ENCODE data around the gene SMAD5. TPM values are rescaled to one million over a fixed set of nuclear protein-coding genes. Genes with fewer than 3 reads are reported as not detected.

SMAD5 gene
- total RNA-seq, 1 donor from 2014 or later: 29.7 TPM

DNA sequence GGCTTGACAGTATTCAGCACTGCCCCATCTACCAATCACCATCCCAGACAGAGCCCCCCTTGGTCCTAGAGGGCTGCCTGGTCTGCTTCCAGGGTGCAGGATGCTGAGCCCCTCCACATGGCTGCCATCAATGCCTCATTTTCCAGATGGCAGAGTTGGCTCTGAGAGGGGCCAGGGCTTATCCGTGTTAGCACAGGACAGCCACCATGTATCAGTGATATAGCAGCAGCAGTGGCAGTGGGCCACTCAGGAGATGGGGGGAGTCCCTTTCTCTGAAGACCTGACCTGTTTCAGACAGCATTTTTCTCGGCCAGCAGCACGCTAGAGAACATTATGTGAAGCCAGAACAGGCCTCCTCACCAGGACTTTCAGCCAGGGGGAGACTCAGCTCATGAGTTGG is 61.9 kb downstream of the SMAD5 start:
- Histone ChIP-seq H3K27me3 (ENCODE audit: control insufficient read depth, insufficient read depth, low read length) (peaks cover 2% of the 10 kb centered on the region), H3K36me3 (ENCODE audit: control insufficient read depth, insufficient read depth, low read length) (no peaks in the 10 kb centered on the region), H3K4me3 (ENCODE audit: low read depth, low read length) (no peak overlapping the region)
- no peak for FAIRE-seq
- TF ChIP-seq, protein P1, sequence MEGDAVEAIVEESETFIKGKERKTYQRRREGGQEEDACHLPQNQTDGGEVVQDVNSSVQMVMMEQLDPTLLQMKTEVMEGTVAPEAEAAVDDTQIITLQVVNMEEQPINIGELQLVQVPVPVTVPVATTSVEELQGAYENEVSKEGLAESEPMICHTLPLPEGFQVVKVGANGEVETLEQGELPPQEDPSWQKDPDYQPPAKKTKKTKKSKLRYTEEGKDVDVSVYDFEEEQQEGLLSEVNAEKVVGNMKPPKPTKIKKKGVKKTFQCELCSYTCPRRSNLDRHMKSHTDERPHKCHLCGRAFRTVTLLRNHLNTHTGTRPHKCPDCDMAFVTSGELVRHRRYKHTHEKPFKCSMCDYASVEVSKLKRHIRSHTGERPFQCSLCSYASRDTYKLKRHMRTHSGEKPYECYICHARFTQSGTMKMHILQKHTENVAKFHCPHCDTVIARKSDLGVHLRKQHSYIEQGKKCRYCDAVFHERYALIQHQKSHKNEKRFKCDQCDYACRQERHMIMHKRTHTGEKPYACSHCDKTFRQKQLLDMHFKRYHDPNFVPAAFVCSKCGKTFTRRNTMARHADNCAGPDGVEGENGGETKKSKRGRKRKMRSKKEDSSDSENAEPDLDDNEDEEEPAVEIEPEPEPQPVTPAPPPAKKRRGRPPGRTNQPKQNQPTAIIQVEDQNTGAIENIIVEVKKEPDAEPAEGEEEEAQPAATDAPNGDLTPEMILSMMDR (IDR thresholded peaks at IDR 0.05; ENCODE audit: insufficient read depth, low read length, severe bottlenecking): no peak
- no peak for DNase-seq (ENCODE audit: low read depth)

- Histone ChIP-seq H3K4me3 (ENCODE audit: low read depth, low read length) (no peak overlapping the region), H3K27me3 (ENCODE audit: control insufficient read depth, insufficient read depth, low read length) (peaks cover 2% of the 10 kb centered on the region), H3K36me3 (ENCODE audit: control insufficient read depth, insufficient read depth, low read length) (no peaks in the 10 kb centered on the region)
- TF ChIP-seq, protein P1 (IDR thresholded peaks at IDR 0.05; ENCODE audit: insufficient read depth, low read length, severe bottlenecking): no peak
- FAIRE-seq (no peak), DNase-seq (ENCODE audit: low read depth) (no peak)
Observed at GRCh38 chr5:136195971-136196820, 63.6 kb downstream of the SMAD5 start.

GRCh38 chr5:136197462-136198142 is 65.0 kb downstream of the SMAD5 start:
- Histone ChIP-seq H3K4me3 (ENCODE audit: low read depth, low read length) (no peak overlapping the region), H3K27me3 (ENCODE audit: control insufficient read depth, insufficient read depth, low read length) (peaks cover 2% of the 10 kb centered on the region), H3K36me3 (ENCODE audit: control insufficient read depth, insufficient read depth, low read length) (no peaks in the 10 kb centered on the region)
- TF ChIP-seq, protein P1 (IDR thresholded peaks at IDR 0.05; ENCODE audit: insufficient read depth, low read length, severe bottlenecking): no peak
- FAIRE-seq: no peak
- peak; percentile 25 for DNase-seq (ENCODE audit: low read depth)

DNA sequence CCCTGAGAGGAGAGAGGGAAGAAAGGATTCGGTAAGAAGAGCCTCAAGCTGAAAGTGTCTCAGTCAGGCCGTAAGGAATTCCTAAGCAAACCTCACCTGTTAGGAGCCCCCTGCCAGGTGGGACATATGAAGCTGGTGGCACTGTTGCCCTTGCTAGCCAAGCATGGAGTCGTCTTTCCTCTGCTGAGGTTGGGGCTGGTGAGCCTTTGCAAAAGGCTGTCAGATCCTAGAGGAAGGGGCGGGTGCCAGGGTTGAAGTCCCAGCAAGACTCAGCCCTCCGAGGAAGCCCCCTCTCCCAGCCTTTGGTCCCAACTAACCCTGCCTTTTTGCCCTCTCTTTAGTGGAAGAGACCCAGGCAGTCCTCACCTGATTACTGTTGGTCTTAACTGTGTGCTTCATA is 65.8 kb downstream of the SMAD5 start:
- no peak overlapping the region for H3K4me3 ChIP-seq (ENCODE audit: low read depth, low read length)
- H3K27me3 ChIP-seq (ENCODE audit: control insufficient read depth, insufficient read depth, low read length): no peaks in the 10 kb centered on the region
- DNase-seq (ENCODE audit: low read depth): no peak
- no peaks in the 10 kb centered on the region for H3K36me3 ChIP-seq (ENCODE audit: control insufficient read depth, insufficient read depth, low read length)
- FAIRE-seq: no peak
- TF ChIP-seq, protein P1 (IDR thresholded peaks at IDR 0.05; ENCODE audit: insufficient read depth, low read length, severe bottlenecking): no peak

DNA sequence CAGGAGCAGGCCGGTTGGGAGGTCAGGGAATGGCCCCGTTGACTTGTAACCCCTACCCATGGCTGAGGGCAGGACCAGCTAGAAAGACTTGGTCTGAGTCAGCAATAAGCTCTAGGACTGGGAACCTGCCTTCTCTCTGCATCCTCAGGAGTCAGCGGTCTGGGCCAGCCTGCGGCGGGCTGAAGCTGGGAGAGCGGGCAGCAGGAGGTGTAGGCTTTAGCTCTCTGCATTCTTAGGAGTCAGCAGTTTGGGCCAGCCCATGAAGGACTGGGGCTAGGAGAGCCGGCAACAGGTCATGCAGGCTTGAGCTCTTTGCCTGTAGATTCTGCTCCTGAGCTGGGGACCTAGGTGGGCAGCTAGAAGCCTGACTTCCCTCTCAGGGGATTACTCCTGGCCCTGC is 66.8 kb downstream of the SMAD5 start:
- Histone ChIP-seq H3K4me3 (ENCODE audit: low read depth, low read length) (no peak overlapping the region), H3K36me3 (ENCODE audit: control insufficient read depth, insufficient read depth, low read length) (no peaks in the 10 kb centered on the region), H3K27me3 (ENCODE audit: control insufficient read depth, insufficient read depth, low read length) (no peaks in the 10 kb centered on the region)
- FAIRE-seq (no peak), DNase-seq (ENCODE audit: low read depth) (no peak)
- TF ChIP-seq, protein P1 (IDR thresholded peaks at IDR 0.05; ENCODE audit: insufficient read depth, low read length, severe bottlenecking): no peak

Data from bronchial epithelial cell (primary cell).